SK-N-SH (cell line): ENCODE measurements around the gene SBF2. TPM values are rescaled to one million over a fixed set of nuclear protein-coding genes. Genes with fewer than 3 reads are reported as not detected.

Experiments used
- CTCF ChIA-PET: fragments of 300-600, 350-600 bp; formaldehyde crosslinking; extraction: SDS; loops from one replicate; lab custom pipeline; 2021; lab: Yijun Ruan, JAX
- POLR2A ChIA-PET: fragments of 350-600 bp; sonication (Branson Sonifier 250); formaldehyde crosslinking; extraction: SDS; loops from one replicate; lab custom pipeline; 2020; ENCODE audit warnings: antibody characterized with exemption, inconsistent platforms; lab: Yijun Ruan, JAX
- DNase-seq: peaks from one replicate; pipeline ENCODE4 v3.0.0; 2012
- H2AFZ ChIP-seq: fragments of 200-600 bp; sonication (generic); 2 replicates; pipeline ENCODE4 v1.8.1; 2016; ENCODE audit warnings: antibody characterized with exemption, mild to moderate bottlenecking, low read depth
- H3F3A ChIP-seq: fragments of 200-600 bp; sonication (generic); replicated peaks from 2 replicates; pipeline ENCODE3; 2016; ENCODE audit warnings: antibody characterized with exemption, mild to moderate bottlenecking; ENCODE audit not compliant: insufficient read depth
- H3K27ac ChIP-seq, 2 experiments: fragments of 200-500 bp in 1 of 2; fragments of 200-600 bp in 1 of 2; sonication (Bioruptor generic) in 1 of 2; sonication (generic), shearing (Covaris generic) in 1 of 2; 2 replicates each; pipeline versions ENCODE4 v1.5.1 to v1.6.1; 2014 to 2016; ENCODE audit warnings: low read depth in 2 of 2, inconsistent platforms in 1 of 2, low read length in 1 of 2, mild to moderate bottlenecking in 1 of 2, mixed read lengths in 1 of 2
- H3K27me3 ChIP-seq: fragments of 200-600 bp; sonication (generic), shearing (Covaris generic); 2 replicates; pipeline ENCODE4 v1.6.1; 2016; ENCODE audit warnings: mixed run types; ENCODE audit not compliant: insufficient read depth
- H3K36me3 ChIP-seq, 2 experiments: fragments of 200-500 bp in 1 of 2; fragments of 200-600 bp in 1 of 2; sonication (Bioruptor generic) in 1 of 2; sonication (generic) in 1 of 2; replicated peaks in 1 of 2; 2 replicates each; pipeline versions ENCODE3 to v1.5.1; 2014 to 2016; ENCODE audit warnings: low read length in 1 of 2, mild to moderate bottlenecking in 1 of 2; ENCODE audit not compliant: insufficient read depth in 2 of 2, control insufficient read depth in 1 of 2
- H3K4me1 ChIP-seq, 2 experiments: fragments of 200-500 bp in 1 of 2; fragments of 200-600 bp in 1 of 2; sonication (Bioruptor generic) in 1 of 2; sonication (generic), shearing (Covaris generic) in 1 of 2; 2 replicates each; pipeline versions ENCODE4 v1.5.1 to v1.6.1; 2014 to 2016; ENCODE audit warnings: low read depth in 1 of 2, low read length in 1 of 2, mixed run types in 1 of 2; ENCODE audit not compliant: insufficient read depth in 2 of 2, control insufficient read depth in 1 of 2
- H3K4me2 ChIP-seq: fragments of 200-600 bp; sonication (generic), shearing (Covaris generic); 2 replicates; pipeline ENCODE4 v1.6.1; 2017; ENCODE audit warnings: mixed run types
- H3K4me3 ChIP-seq, 2 experiments: fragments of 200-500 bp in 1 of 2; fragments of 200-600 bp in 1 of 2; sonication (Bioruptor generic) in 1 of 2; sonication (generic), shearing (Covaris generic) in 1 of 2; 2 replicates each; pipeline versions ENCODE4 v1.5.1 to v1.8.1; 2014 to 2016; ENCODE audit warnings: low read depth in 2 of 2, inconsistent platforms in 1 of 2, low read length in 1 of 2, mild to moderate bottlenecking in 1 of 2, mixed read lengths in 1 of 2, moderate library complexity in 1 of 2
- H3K79me2 ChIP-seq: fragments of 200-600 bp; sonication (generic); 2 replicates; pipeline ENCODE4 v1.8.1; 2017; ENCODE audit warnings: mild to moderate bottlenecking; ENCODE audit not compliant: insufficient read depth
- H3K9ac ChIP-seq: fragments of 200-600 bp; sonication (generic); 2 replicates; pipeline ENCODE4 v1.6.1; 2017; ENCODE audit warnings: mixed run types
- H3K9me2 ChIP-seq: fragments of 200-600 bp; sonication (generic); 2 replicates; pipeline ENCODE4 v1.6.1; 2017; ENCODE audit warnings: mixed run types
- H3K9me3 ChIP-seq: fragments of 200-600 bp; sonication (generic); 2 replicates; pipeline ENCODE4 v1.6.1; 2017; ENCODE audit warnings: mixed run types, mild to moderate bottlenecking, moderate library complexity
- H4K20me1 ChIP-seq: fragments of 200-600 bp; sonication (generic); 2 replicates; pipeline ENCODE4 v1.6.1; 2017; ENCODE audit warnings: mild to moderate bottlenecking, mixed run types; ENCODE audit not compliant: insufficient read depth
- CHD2 ChIP-seq: fragments of 150-350 bp; IDR thresholded peaks from 2 replicates; pipeline ENCODE4 v1.6.1; 2018; ENCODE audit warnings: low read length; ENCODE audit not compliant: partially characterized antibody
- ELF1 ChIP-seq: IDR thresholded peaks from 2 replicates; pipeline ENCODE4 v1.4.0; 2012
- EZH2phosphoT487 ChIP-seq: fragments of 200-600 bp; sonication (generic); IDR thresholded peaks from 2 replicates; pipeline ENCODE4 v1.6.1; 2017; ENCODE audit warnings: low read depth, mixed run types, mild to moderate bottlenecking, antibody characterized with exemption, moderate library complexity, borderline replicate concordance
- FOSL2 ChIP-seq: IDR thresholded peaks from 2 replicates; pipeline ENCODE4 v1.4.0; 2012; ENCODE audit warnings: low read depth, mild to moderate bottlenecking, moderate library complexity, borderline replicate concordance
- GABPA ChIP-seq: IDR thresholded peaks from 2 replicates; pipeline ENCODE4 v1.4.0; 2012; ENCODE audit warnings: low read depth, mild to moderate bottlenecking
- MXI1 ChIP-seq: IDR thresholded peaks from 2 replicates; pipeline ENCODE4 v1.6.1; 2012; ENCODE audit warnings: mild to moderate bottlenecking, low read depth, low read length, improper control_type of control experiment
- NRF1 ChIP-seq: IDR thresholded peaks from 2 replicates; pipeline ENCODE4 v1.6.1; 2012; ENCODE audit warnings: low read depth, mild to moderate bottlenecking, low read length
- POLR2AphosphoS5 ChIP-seq: IDR thresholded peaks from 2 replicates; pipeline ENCODE4 v1.6.1; 2012; ENCODE audit warnings: low read depth, low read length
- RFX5 ChIP-seq: IDR thresholded peaks from 2 replicates; pipeline ENCODE4 v1.6.1; 2012; ENCODE audit warnings: mild to moderate bottlenecking, improper control_type of control experiment, low read length
- TAF1 ChIP-seq: IDR thresholded peaks from 2 replicates; pipeline ENCODE4 v1.6.1; 2012; ENCODE audit warnings: low read depth, mild to moderate bottlenecking, low read length, moderate library complexity, borderline replicate concordance
- YY1 ChIP-seq: IDR thresholded peaks from 2 replicates; pipeline ENCODE4 v1.4.0; 2012; ENCODE audit warnings: low read depth, mild to moderate bottlenecking
- WGBS: methylation state at CpG from one replicate; pipeline ENCODE4 v1.1.6; 2017; ENCODE audit warnings: low lambda C conversion rate; 5-methylcytosine and 5-hydroxymethylcytosine counted together
- polyA plus RNA-seq, 3 experiments: library from polyadenylated mRNA; depleted of rRNA; stranded (reverse); fragments of >200 nt; gene quantifications; 2 replicates each; pipeline ENCODE4 v1.2.3, GENCODE V29; 2012
- TF ChIP-seq, protein P1 (sequence below): IDR thresholded peaks from 2 replicates; pipeline ENCODE4 v1.4.0; 2012; ENCODE audit warnings: low read depth
- TF ChIP-seq, protein P2 (sequence below): fragments of 150-350 bp; IDR thresholded peaks from 2 replicates; pipeline ENCODE4 v1.6.1; 2016; ENCODE audit warnings: mild to moderate bottlenecking, low read depth, low read length
- TF ChIP-seq, protein P3 (sequence below): IDR thresholded peaks from 2 replicates; pipeline ENCODE4 v1.6.1; 2012; ENCODE audit warnings: mild to moderate bottlenecking, low read depth, low read length, moderate library complexity
- TF ChIP-seq, protein P4 (sequence below): IDR thresholded peaks from 2 replicates; pipeline ENCODE4 v1.4.0; 2012; ENCODE audit warnings: low read depth, borderline replicate concordance
- TF ChIP-seq, protein P5 (sequence below): fragments of 150-350 bp; IDR thresholded peaks from 2 replicates; pipeline ENCODE4 v1.6.1; 2017; ENCODE audit warnings: antibody characterized with exemption, low read length, low read depth, borderline replicate concordance

The SBF2 gene
- 23.0 and 36.4 TPM in 2 replicates for polyA plus RNA-seq (2012; rRNA removed)
- polyA plus RNA-seq (2012; cell fraction: cytosol; rRNA removed): 25.1 and 28.5 TPM in 2 replicates
- polyA plus RNA-seq (2012; cell fraction: nucleus; rRNA removed): 25.4 and 58.1 TPM in 2 replicates

DNA sequence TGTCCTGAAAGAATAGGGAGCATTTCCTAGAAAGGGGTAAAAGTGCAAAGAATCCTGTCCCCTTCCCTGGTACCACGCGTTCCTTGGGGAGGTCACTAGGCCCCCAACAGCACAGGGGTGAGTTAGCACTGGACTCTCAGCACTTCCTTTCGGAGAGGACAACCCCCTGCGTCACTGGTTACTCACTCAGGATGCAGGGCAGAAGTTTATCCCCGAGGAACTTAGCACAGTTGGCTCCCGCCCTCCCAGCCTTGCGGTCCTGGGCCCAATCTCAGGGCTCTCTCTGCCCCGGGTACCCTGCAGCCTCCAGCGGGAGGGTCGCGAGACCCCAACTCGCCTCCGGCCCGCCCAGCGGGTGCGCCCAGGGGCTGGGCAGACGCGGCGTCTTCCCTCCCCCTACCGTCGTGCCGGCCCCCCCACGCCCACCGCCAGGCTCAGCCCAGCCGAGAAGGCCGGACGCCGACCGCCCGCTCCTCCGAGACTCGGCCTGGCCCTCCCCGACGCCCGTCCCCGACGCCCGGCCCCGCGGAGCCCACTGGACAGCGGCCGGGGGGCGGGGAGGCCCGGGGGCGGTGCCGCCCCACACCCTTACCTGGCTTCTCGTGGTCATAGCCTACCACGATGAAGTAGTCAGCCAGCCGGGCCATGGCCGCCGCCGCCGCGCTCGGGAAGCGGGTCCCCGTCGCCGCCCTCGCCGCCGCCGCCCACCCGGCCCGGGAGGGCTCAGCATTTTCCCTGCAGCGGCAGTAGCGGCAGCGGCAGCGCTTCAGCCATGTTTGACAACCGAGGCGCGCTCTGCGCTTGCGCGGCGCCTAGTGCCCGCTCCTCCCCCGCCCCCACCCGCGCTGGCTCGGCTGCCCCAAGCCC, at the start of gene SBF2:
Gene SBF2, minus strand, starts transcription at position 797 of the 867 bp plus-strand sequence. Its CDS starts 150 bp downstream, at position 647.
- Histone ChIP-seq H3K79me2 (peaks cover 55% of the 10 kb centered on the region), H3K9me2 (no peaks in the 10 kb centered on the region)
- WGBS: 0% methylated on average over 20 of the region's 81 CpGs

More for the DNA sequence above, at the start of gene SBF2:
- Histone ChIP-seq H2AFZ (peak within 1 kb of the TSS; percentile 98), H3K9me3 (no peaks in the 10 kb centered on the region), H3K9ac (peak within 1 kb of the TSS; percentile 93), H3K36me3 (peaks cover 0 to 3% of the 10 kb centered on the region in 2 experiments), H3K4me2 (peak within 1 kb of the TSS; percentile 98), H3K27me3 (no peaks in the 10 kb centered on the region), H3K27ac (peak within 1 kb of the TSS; percentile 82 to 94), H3F3A (no peaks in the 10 kb centered on the region), H4K20me1 (peaks cover 18% of the 10 kb centered on the region), H3K4me1 (peaks cover 15 to 20% of the 10 kb centered on the region in 2 experiments), H3K4me3 (peak within 1 kb of the TSS; percentile 85 to 92)
- peak; percentile 96 for DNase-seq
- ChIA-PET POLR2A (interaction anchor here (1.3 to 2.1 kb wide), 2 partner anchors 9 to 11 kb away, joined by 4 to 8 read pairs; partner anchors contain the start of gene ADM), CTCF (interaction anchor here (0.6 to 0.9 kb wide), 3 partner anchors 16 to 268 kb away, joined by 3 read pairs; no protein-coding TSS in a partner anchor)
- TF ChIP-seq, protein P1, sequence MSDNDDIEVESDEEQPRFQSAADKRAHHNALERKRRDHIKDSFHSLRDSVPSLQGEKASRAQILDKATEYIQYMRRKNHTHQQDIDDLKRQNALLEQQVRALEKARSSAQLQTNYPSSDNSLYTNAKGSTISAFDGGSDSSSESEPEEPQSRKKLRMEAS: peak; percentile 54
- TF ChIP-seq RFX5 (peak; percentile 94), POLR2AphosphoS5 (peak; percentile 79), FOSL2 (peak; percentile 45; the same call in 1 of the 2 replicates), NRF1 (peak; percentile 81), ELF1 (no peak), EZH2phosphoT487 (no peak), YY1 (peak; percentile 82; the same call in 1 of the 2 replicates), CHD2 (peak; percentile 16), GABPA (0 out of 2 replicates have a peak, but pooled peaks have one; percentile 3), TAF1 (peak; percentile 62), MXI1 (peak; percentile 18; the same call in 1 of the 2 replicates)
- TF ChIP-seq, protein P2, sequence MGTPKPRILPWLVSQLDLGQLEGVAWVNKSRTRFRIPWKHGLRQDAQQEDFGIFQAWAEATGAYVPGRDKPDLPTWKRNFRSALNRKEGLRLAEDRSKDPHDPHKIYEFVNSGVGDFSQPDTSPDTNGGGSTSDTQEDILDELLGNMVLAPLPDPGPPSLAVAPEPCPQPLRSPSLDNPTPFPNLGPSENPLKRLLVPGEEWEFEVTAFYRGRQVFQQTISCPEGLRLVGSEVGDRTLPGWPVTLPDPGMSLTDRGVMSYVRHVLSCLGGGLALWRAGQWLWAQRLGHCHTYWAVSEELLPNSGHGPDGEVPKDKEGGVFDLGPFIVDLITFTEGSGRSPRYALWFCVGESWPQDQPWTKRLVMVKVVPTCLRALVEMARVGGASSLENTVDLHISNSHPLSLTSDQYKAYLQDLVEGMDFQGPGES: no peak
- TF ChIP-seq, protein P3, sequence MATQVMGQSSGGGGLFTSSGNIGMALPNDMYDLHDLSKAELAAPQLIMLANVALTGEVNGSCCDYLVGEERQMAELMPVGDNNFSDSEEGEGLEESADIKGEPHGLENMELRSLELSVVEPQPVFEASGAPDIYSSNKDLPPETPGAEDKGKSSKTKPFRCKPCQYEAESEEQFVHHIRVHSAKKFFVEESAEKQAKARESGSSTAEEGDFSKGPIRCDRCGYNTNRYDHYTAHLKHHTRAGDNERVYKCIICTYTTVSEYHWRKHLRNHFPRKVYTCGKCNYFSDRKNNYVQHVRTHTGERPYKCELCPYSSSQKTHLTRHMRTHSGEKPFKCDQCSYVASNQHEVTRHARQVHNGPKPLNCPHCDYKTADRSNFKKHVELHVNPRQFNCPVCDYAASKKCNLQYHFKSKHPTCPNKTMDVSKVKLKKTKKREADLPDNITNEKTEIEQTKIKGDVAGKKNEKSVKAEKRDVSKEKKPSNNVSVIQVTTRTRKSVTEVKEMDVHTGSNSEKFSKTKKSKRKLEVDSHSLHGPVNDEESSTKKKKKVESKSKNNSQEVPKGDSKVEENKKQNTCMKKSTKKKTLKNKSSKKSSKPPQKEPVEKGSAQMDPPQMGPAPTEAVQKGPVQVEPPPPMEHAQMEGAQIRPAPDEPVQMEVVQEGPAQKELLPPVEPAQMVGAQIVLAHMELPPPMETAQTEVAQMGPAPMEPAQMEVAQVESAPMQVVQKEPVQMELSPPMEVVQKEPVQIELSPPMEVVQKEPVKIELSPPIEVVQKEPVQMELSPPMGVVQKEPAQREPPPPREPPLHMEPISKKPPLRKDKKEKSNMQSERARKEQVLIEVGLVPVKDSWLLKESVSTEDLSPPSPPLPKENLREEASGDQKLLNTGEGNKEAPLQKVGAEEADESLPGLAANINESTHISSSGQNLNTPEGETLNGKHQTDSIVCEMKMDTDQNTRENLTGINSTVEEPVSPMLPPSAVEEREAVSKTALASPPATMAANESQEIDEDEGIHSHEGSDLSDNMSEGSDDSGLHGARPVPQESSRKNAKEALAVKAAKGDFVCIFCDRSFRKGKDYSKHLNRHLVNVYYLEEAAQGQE: peak; percentile 70; the same call in 1 of the 2 replicates
- TF ChIP-seq, protein P4, sequence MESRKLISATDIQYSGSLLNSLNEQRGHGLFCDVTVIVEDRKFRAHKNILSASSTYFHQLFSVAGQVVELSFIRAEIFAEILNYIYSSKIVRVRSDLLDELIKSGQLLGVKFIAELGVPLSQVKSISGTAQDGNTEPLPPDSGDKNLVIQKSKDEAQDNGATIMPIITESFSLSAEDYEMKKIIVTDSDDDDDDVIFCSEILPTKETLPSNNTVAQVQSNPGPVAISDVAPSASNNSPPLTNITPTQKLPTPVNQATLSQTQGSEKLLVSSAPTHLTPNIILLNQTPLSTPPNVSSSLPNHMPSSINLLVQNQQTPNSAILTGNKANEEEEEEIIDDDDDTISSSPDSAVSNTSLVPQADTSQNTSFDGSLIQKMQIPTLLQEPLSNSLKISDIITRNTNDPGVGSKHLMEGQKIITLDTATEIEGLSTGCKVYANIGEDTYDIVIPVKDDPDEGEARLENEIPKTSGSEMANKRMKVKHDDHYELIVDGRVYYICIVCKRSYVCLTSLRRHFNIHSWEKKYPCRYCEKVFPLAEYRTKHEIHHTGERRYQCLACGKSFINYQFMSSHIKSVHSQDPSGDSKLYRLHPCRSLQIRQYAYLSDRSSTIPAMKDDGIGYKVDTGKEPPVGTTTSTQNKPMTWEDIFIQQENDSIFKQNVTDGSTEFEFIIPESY: no peak
- TF ChIP-seq, protein P5, sequence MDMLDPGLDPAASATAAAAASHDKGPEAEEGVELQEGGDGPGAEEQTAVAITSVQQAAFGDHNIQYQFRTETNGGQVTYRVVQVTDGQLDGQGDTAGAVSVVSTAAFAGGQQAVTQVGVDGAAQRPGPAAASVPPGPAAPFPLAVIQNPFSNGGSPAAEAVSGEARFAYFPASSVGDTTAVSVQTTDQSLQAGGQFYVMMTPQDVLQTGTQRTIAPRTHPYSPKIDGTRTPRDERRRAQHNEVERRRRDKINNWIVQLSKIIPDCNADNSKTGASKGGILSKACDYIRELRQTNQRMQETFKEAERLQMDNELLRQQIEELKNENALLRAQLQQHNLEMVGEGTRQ: no peak
